ENCODE results near the gene WIPF1. TPM values are rescaled to one million over a fixed set of nuclear protein-coding genes. Genes with fewer than 3 reads are reported as not detected.

WIPF1 gene
- polyA plus RNA-seq, 1 of the 3 experiments (the other 2 are of a cell fraction), result 56.7 TPM

DNA sequence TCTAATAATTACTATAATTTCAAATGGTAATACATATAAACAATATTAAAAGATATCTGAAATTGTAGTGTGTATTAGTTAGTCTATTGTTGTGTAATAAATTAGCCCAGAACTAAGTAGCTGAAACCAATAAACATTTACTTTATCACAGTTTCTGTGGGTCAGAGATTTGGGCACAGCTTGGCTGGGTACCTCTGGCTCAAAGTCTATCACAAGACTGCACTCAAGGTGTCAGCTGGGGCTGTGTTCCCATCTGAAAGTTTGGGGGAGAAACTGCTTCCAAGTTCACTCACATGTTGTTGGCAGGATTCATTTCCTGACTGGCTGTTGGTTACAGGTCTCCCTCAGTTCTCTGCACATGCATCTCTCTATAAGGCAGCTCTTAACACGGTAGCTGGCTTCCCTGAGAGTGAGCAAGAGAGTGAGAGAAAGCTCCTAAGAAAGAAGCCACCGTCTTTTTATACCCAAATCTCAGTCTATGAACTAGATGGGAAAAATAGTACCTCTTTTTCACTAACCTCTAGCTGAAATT lies 25.6 kb upstream of the WIPF1 start:
- Histone ChIP-seq H3K79me2 (ENCODE audit: insufficient read depth) (peaks cover 22% of the 10 kb centered on the region; the same call in 1 of the 2 replicates), H3K27me3 (ENCODE audit: insufficient read depth) (no peaks in the 10 kb centered on the region), H3K4me2 (no peak overlapping the region), H2AFZ (ENCODE audit: low read depth) (no peak overlapping the region), H3K9me3 (no peaks in the 10 kb centered on the region), H3K9me2 (no peaks in the 10 kb centered on the region), H3K4me3 (ENCODE audit: low read depth in 2 of 2, low read length in 1 of 2) (no peak overlapping the region), H3K9ac (no peak overlapping the region), H3F3A (replicated peaks; ENCODE audit: insufficient read depth) (no peaks in the 10 kb centered on the region), H3K27ac (ENCODE audit: low read depth in 2 of 2, low read length in 1 of 2) (peak overlapping the region in 1 of 2 experiments; percentile 53; a peak in 1 of 4 replicates), H4K20me1 (ENCODE audit: insufficient read depth) (no peaks in the 10 kb centered on the region), H3K4me1 (ENCODE audit: control insufficient read depth in 1 of 2, insufficient read depth in 2 of 2, low read depth in 1 of 2, low read length in 1 of 2) (peaks cover 0 to 23% of the 10 kb centered on the region in 2 experiments; a peak in 2 of 4 replicates), H3K36me3 (replicated peaks in 1 of 2; ENCODE audit: control insufficient read depth in 1 of 2, insufficient read depth in 2 of 2, low read length in 1 of 2) (peaks cover 5 to 14% of the 10 kb centered on the region in 2 experiments)
- ChIA-PET POLR2A (no interaction called here), CTCF (interaction anchor here (1.1 kb wide), 1 partner anchor 10 kb away, joined by 4 read pairs; no protein-coding TSS in a partner anchor)
- 88% methylated on average over 2 of the region's 2 CpGs for WGBS (ENCODE audit: low lambda C conversion rate)
- TF ChIP-seq EP300 (IDR thresholded peaks at IDR 0.05; ENCODE audit: borderline replicate concordance in 1 of 2, low read depth in 1 of 2, low read length in 1 of 2), result no peak
- no peak for TF ChIP-seq RCOR1 (IDR thresholded peaks at IDR 0.05; ENCODE audit: low read length)
- TF ChIP-seq, protein P1, sequence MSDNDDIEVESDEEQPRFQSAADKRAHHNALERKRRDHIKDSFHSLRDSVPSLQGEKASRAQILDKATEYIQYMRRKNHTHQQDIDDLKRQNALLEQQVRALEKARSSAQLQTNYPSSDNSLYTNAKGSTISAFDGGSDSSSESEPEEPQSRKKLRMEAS (IDR thresholded peaks at IDR 0.05; ENCODE audit: low read depth), result no peak
- TF ChIP-seq FOSL2 (IDR thresholded peaks at IDR 0.05; ENCODE audit: borderline replicate concordance, low read depth), result no peak
- no peak for TF ChIP-seq CHD2 (IDR thresholded peaks at IDR 0.05; ENCODE audit: low read length, partially characterized antibody)
- TF ChIP-seq RFX5 (IDR thresholded peaks at IDR 0.05; ENCODE audit: low read length), result no peak
- no peak for TF ChIP-seq JUND (IDR thresholded peaks at IDR 0.05)
- TF ChIP-seq ZBTB33 (IDR thresholded peaks at IDR 0.05; ENCODE audit: borderline replicate concordance, low read depth), result no peak
- no peak for TF ChIP-seq ELF1 (IDR thresholded peaks at IDR 0.05)
- TF ChIP-seq TAF1 (IDR thresholded peaks at IDR 0.05; ENCODE audit: borderline replicate concordance, low read depth, low read length), result no peak
- TF ChIP-seq, protein P2, sequence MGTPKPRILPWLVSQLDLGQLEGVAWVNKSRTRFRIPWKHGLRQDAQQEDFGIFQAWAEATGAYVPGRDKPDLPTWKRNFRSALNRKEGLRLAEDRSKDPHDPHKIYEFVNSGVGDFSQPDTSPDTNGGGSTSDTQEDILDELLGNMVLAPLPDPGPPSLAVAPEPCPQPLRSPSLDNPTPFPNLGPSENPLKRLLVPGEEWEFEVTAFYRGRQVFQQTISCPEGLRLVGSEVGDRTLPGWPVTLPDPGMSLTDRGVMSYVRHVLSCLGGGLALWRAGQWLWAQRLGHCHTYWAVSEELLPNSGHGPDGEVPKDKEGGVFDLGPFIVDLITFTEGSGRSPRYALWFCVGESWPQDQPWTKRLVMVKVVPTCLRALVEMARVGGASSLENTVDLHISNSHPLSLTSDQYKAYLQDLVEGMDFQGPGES (IDR thresholded peaks at IDR 0.05; ENCODE audit: low read depth, low read length), result no peak
- no peak for TF ChIP-seq MXI1 (IDR thresholded peaks at IDR 0.05; ENCODE audit: low read depth, low read length)
- TF ChIP-seq POLR2AphosphoS5 (IDR thresholded peaks at IDR 0.05; ENCODE audit: low read depth, low read length), result no peak
- no peak for TF ChIP-seq REST (IDR thresholded peaks at IDR 0.05; ENCODE audit: low read depth, low read length)
- no peak for TF ChIP-seq YY1 (IDR thresholded peaks at IDR 0.05; ENCODE audit: low read depth)
- TF ChIP-seq SMC3 (IDR thresholded peaks at IDR 0.05; ENCODE audit: low read depth, low read length), result no peak
- no peak for TF ChIP-seq GABPA (IDR thresholded peaks at IDR 0.05; ENCODE audit: low read depth)
- no peak for TF ChIP-seq FOXM1 (IDR thresholded peaks at IDR 0.05; ENCODE audit: low read depth)
- no peak for DNase-seq
